GM23338 (cell line): ENCODE measurements around the gene FYB2.

Source experiments
- CREB1 ChIP-seq: fragments of 250-450 bp; sonication (Bioruptor Pico); IDR thresholded peaks from 2 replicates; pipeline ENCODE4 v1.5.0; 2020; ENCODE audit warnings: low read depth, mild to moderate bottlenecking, moderate library complexity
- EZH2 ChIP-seq: fragments of 200-600 bp; sonication (generic); IDR thresholded peaks from one replicate; pipeline ENCODE4 v1.8.0; 2017; ENCODE audit warnings: antibody characterized with exemption, mild to moderate bottlenecking, low read depth; ENCODE audit not compliant: unreplicated experiment
- EZH2phosphoT487 ChIP-seq: fragments of 200-600 bp; sonication (generic); IDR thresholded peaks from one replicate; pipeline ENCODE4 v1.8.1; 2018; ENCODE audit warnings: antibody characterized with exemption; ENCODE audit not compliant: unreplicated experiment
- REST ChIP-seq: IDR thresholded peaks from one replicate; pipeline ENCODE4 v1.6.1; 2018; ENCODE audit warnings: antibody characterized with exemption; ENCODE audit not compliant: unreplicated experiment
- TF ChIP-seq, protein P1 (sequence below), 2 experiments: fragments of 200-600 bp in 1 of 2; sonication (generic) in 1 of 2; conservative IDR thresholded peaks; 2 replicates each; pipeline versions ENCODE4 v1.5.1 to v1.6.1; 2016 to 2017; ENCODE audit warnings: antibody characterized with exemption in 2 of 2, low read depth in 2 of 2, mild to moderate bottlenecking in 2 of 2, moderate library complexity in 1 of 2

GRCh38 chr1:56745231-56745630, 74.0 kb downstream of the FYB2 start:
- TF ChIP-seq, protein P1, sequence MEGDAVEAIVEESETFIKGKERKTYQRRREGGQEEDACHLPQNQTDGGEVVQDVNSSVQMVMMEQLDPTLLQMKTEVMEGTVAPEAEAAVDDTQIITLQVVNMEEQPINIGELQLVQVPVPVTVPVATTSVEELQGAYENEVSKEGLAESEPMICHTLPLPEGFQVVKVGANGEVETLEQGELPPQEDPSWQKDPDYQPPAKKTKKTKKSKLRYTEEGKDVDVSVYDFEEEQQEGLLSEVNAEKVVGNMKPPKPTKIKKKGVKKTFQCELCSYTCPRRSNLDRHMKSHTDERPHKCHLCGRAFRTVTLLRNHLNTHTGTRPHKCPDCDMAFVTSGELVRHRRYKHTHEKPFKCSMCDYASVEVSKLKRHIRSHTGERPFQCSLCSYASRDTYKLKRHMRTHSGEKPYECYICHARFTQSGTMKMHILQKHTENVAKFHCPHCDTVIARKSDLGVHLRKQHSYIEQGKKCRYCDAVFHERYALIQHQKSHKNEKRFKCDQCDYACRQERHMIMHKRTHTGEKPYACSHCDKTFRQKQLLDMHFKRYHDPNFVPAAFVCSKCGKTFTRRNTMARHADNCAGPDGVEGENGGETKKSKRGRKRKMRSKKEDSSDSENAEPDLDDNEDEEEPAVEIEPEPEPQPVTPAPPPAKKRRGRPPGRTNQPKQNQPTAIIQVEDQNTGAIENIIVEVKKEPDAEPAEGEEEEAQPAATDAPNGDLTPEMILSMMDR (conservative IDR thresholded peaks at IDR 0.05; ENCODE audit: low read depth in 2 of 2): no peak
- no peak for TF ChIP-seq CREB1 (CRISPR knock-in tag)
- no peak for TF ChIP-seq EZH2
- TF ChIP-seq EZH2phosphoT487: no peak
- no peak for TF ChIP-seq REST
